NCI-H2107 (cell line): Measurements from ENCODE around the gene PHF24.
"Not testable (repeated sequence)": the region's sequence is repeated elsewhere in the genome, so short reads cannot be mapped to it uniquely, and the experiment has no call there.

Source experiments
- DNase-seq: peaks from one replicate; lab custom pipeline; 2025; lab: John Stamatoyannopoulos, UW

The PHF24 gene

GRCh38 chr9:34996905-34997279 lies 38.8 kb downstream of the PHF24 start:
- no peak for DNase-seq

GRCh38 chr9:34997379-34997781 lies 39.3 kb downstream of the PHF24 start:
- DNase-seq, result no peak

- DNase-seq, result no peak
These were observed 40.2 kb downstream of the PHF24 start for GRCh38 chr9:34998266-34998665.

- no peak for DNase-seq
These were observed 41.5 kb downstream of the PHF24 start for GRCh38 chr9:34999576-34999975.

GRCh38 chr9:35000535-35001284 lies 42.6 kb downstream of the PHF24 start:
- no peak for DNase-seq

GRCh38 chr9:35001285-35001677 lies 43.2 kb downstream of the PHF24 start:
- no peak for DNase-seq

GRCh38 chr9:35001803-35002502 lies 43.9 kb downstream of the PHF24 start:
- DNase-seq, result no peak

- no peak for DNase-seq
These were observed 44.5 kb downstream of the PHF24 start for GRCh38 chr9:35002623-35003022.

GRCh38 chr9:35004299-35004698 lies 46.2 kb downstream of the PHF24 start:
- not testable (repeated sequence) for DNase-seq

GRCh38 chr9:35010351-35010958 lies 52.4 kb downstream of the PHF24 start:
- DNase-seq, result no peak

- DNase-seq, result no peak
These were observed 56.4 kb downstream of the PHF24 start for GRCh38 chr9:35014517-35014916.

- DNase-seq, result not testable (repeated sequence)
These were observed 65.4 kb downstream of the PHF24 start for GRCh38 chr9:35023443-35023842.

GRCh38 chr9:35026671-35027070 lies 68.6 kb downstream of the PHF24 start:
- DNase-seq, result no peak

GRCh38 chr9:35027374-35027773 lies 69.3 kb downstream of the PHF24 start:
- no peak for DNase-seq

GRCh38 chr9:35027860-35028259 lies 69.8 kb downstream of the PHF24 start:
- no peak for DNase-seq

- no peak for DNase-seq
These were observed 70.3 kb downstream of the PHF24 start for GRCh38 chr9:35028341-35028740.

- DNase-seq, result no peak
These were observed 71.2 kb downstream of the PHF24 start for GRCh38 chr9:35029241-35029640.

GRCh38 chr9:35029852-35030251 lies 71.8 kb downstream of the PHF24 start:
- DNase-seq, result no peak
